Mesendoderm (in vitro differentiated cells): ENCODE results near the gene KCTD18.

Experiments
- DNase-seq: peaks from one replicate; pipeline ENCODE4 v3.0.0; 2013
- H2AK5ac ChIP-seq: 2 replicates; pipeline ENCODE4 v1.6.1; 2013; ENCODE audit warnings: low read length, inconsistent platforms
- H2BK120ac ChIP-seq: 2 replicates; pipeline ENCODE4 v1.6.1; 2013; ENCODE audit warnings: low read depth, mild to moderate bottlenecking, low read length, moderate library complexity, mixed read lengths
- H2BK15ac ChIP-seq: replicated peaks from 2 replicates; pipeline ENCODE4 v1.6.1; 2013; ENCODE audit warnings: low read depth, mild to moderate bottlenecking, moderate library complexity
- H2BK5ac ChIP-seq: 2 replicates; pipeline ENCODE4 v1.6.1; 2013; ENCODE audit warnings: low read length, inconsistent platforms
- H3K18ac ChIP-seq: 2 replicates; pipeline ENCODE4 v1.6.1; 2013; ENCODE audit warnings: mild to moderate bottlenecking, low read length, mixed read lengths
- H3K23ac ChIP-seq: one replicate; pipeline ENCODE4 v1.6.1; 2013; ENCODE audit warnings: low read length
- H3K27ac ChIP-seq: 2 replicates; pipeline ENCODE4 v1.5.1; 2013; ENCODE audit warnings: low read depth, mild to moderate bottlenecking, inconsistent platforms, low read length, moderate library complexity
- H3K27me3 ChIP-seq: 2 replicates; pipeline ENCODE4 v1.6.1; 2013; ENCODE audit warnings: low read length, control low read depth, mild to moderate bottlenecking, inconsistent platforms; ENCODE audit not compliant: insufficient read depth, poor library complexity
- H3K36me3 ChIP-seq: 2 replicates; pipeline ENCODE4 v1.6.1; 2013; ENCODE audit warnings: low read length, inconsistent platforms; ENCODE audit not compliant: control insufficient read depth, insufficient read depth
- H3K4ac ChIP-seq: one replicate; pipeline ENCODE4 v1.6.1; 2013; ENCODE audit warnings: low read depth, mild to moderate bottlenecking, low read length, moderate library complexity
- H3K4me1 ChIP-seq: 2 replicates; pipeline ENCODE4 v1.6.1; 2013; ENCODE audit warnings: low read depth, low read length, inconsistent platforms; ENCODE audit not compliant: control insufficient read depth
- H3K4me2 ChIP-seq: 2 replicates; pipeline ENCODE4 v1.6.1; 2013; ENCODE audit warnings: low read length
- H3K4me3 ChIP-seq: 2 replicates; pipeline ENCODE4 v1.5.1; 2013; ENCODE audit warnings: mild to moderate bottlenecking, low read length
- H3K56ac ChIP-seq: one replicate; pipeline ENCODE4 v1.6.1; 2013; ENCODE audit warnings: low read length
- H3K79me1 ChIP-seq: 2 replicates; pipeline ENCODE4 v1.6.1; 2013; ENCODE audit warnings: low read length, inconsistent platforms
- H3K79me2 ChIP-seq: 2 replicates; pipeline ENCODE4 v1.6.1; 2013; ENCODE audit warnings: mild to moderate bottlenecking, low read length; ENCODE audit not compliant: control insufficient read depth, insufficient read depth
- H3K9ac ChIP-seq: 2 replicates; pipeline ENCODE4 v1.6.1; 2013; ENCODE audit warnings: low read length, inconsistent platforms
- H4K5ac ChIP-seq: one replicate; pipeline ENCODE4 v1.6.1; 2013; ENCODE audit warnings: low read length
- H4K8ac ChIP-seq: one replicate; pipeline ENCODE4 v1.6.1; 2013; ENCODE audit warnings: low read depth, mild to moderate bottlenecking, control low read depth, low read length, moderate library complexity
- WGBS: extraction: QIAGEN DNeasy Blood & Tissue Kit; methylation state at CpG from one replicate; pipeline ENCODE4 v1.1.7; 2013; ENCODE audit warnings: low lambda C conversion rate, missing lambda C conversion rate; ENCODE audit not compliant: insufficient coverage; ENCODE audit errors: extremely low coverage; 5-methylcytosine and 5-hydroxymethylcytosine counted together

The KCTD18 gene

GRCh38 chr2:200446612-200447011 lies 63.3 kb downstream of the KCTD18 start:
- Histone ChIP-seq H3K18ac (no peak overlapping the region), H3K23ac (no peak overlapping the region), H3K27me3 (no peaks in the 10 kb centered on the region), H2BK5ac (no peak overlapping the region), H2BK15ac (no peak overlapping the region), H3K27ac (no peak overlapping the region), H4K5ac (no peak overlapping the region), H3K4me2 (no peak overlapping the region), H3K4me1 (no peaks in the 10 kb centered on the region), H3K79me1 (no peaks in the 10 kb centered on the region), H3K56ac (no peak overlapping the region), H2AK5ac (no peak overlapping the region), H3K4ac (no peak overlapping the region), H3K9ac (no peak overlapping the region), H3K79me2 (no peaks in the 10 kb centered on the region), H3K4me3 (no peak overlapping the region), H4K8ac (no peak overlapping the region), H3K36me3 (peaks cover 1% of the 10 kb centered on the region), H2BK120ac (no peak overlapping the region)
- DNase-seq, result no peak
- WGBS, result no CpG with 5 or more reads among the region's 3 CpGs

- no peak overlapping the region for H2BK5ac ChIP-seq
- no peak overlapping the region for H3K9ac ChIP-seq
- H3K4me2 ChIP-seq, result no peak overlapping the region
- no peak overlapping the region for H3K27ac ChIP-seq
- no peak overlapping the region for H2BK15ac ChIP-seq
- no peaks in the 10 kb centered on the region for H3K27me3 ChIP-seq
- H3K18ac ChIP-seq, result no peak overlapping the region
- H4K5ac ChIP-seq, result no peak overlapping the region
- H3K4ac ChIP-seq, result no peak overlapping the region
- no peaks in the 10 kb centered on the region for H3K79me1 ChIP-seq
- no peak overlapping the region for H3K56ac ChIP-seq
- H3K23ac ChIP-seq, result no peak overlapping the region
- no peaks in the 10 kb centered on the region for H3K4me1 ChIP-seq
- H4K8ac ChIP-seq, result no peak overlapping the region
- no peak overlapping the region for H2AK5ac ChIP-seq
- peaks cover 1% of the 10 kb centered on the region for H3K36me3 ChIP-seq
- DNase-seq, result no peak
- no peak overlapping the region for H3K4me3 ChIP-seq
- no peaks in the 10 kb centered on the region for H3K79me2 ChIP-seq
- H2BK120ac ChIP-seq, result no peak overlapping the region
- WGBS, result no CpG with 5 or more reads among the region's 1 CpG
Observed at GRCh38 chr2:200445284-200445683, 64.6 kb downstream of the KCTD18 start.

- DNase-seq, result no peak
- H3K36me3 ChIP-seq, result peaks cover 1% of the 10 kb centered on the region
- no CpG with 5 or more reads among the region's 3 CpGs for WGBS
Observed at GRCh38 chr2:200444530-200444929, 65.3 kb downstream of the KCTD18 start.

GRCh38 chr2:200443916-200444315 lies 66.0 kb downstream of the KCTD18 start:
- H2BK120ac ChIP-seq, result no peak overlapping the region
- no peak overlapping the region for H3K56ac ChIP-seq
- H3K79me2 ChIP-seq, result no peaks in the 10 kb centered on the region
- DNase-seq, result no peak
- no peak overlapping the region for H3K18ac ChIP-seq
- H3K27ac ChIP-seq, result no peak overlapping the region
- H3K79me1 ChIP-seq, result no peaks in the 10 kb centered on the region
- no peak overlapping the region for H4K5ac ChIP-seq
- no peak overlapping the region for H2BK15ac ChIP-seq
- H3K23ac ChIP-seq, result no peak overlapping the region
- H2BK5ac ChIP-seq, result no peak overlapping the region
- peaks cover 1% of the 10 kb centered on the region for H3K36me3 ChIP-seq
- no CpG with 5 or more reads among the region's 3 CpGs for WGBS
- H3K4me2 ChIP-seq, result no peak overlapping the region
- H3K4ac ChIP-seq, result no peak overlapping the region
- H3K4me3 ChIP-seq, result no peak overlapping the region
- H4K8ac ChIP-seq, result no peak overlapping the region
- H3K4me1 ChIP-seq, result no peaks in the 10 kb centered on the region
- no peak overlapping the region for H2AK5ac ChIP-seq
- no peaks in the 10 kb centered on the region for H3K27me3 ChIP-seq
- H3K9ac ChIP-seq, result no peak overlapping the region

More at GRCh38 chr2:200444530-200444929, 65.3 kb downstream of the KCTD18 start:
- Histone ChIP-seq H3K4me2 (no peak overlapping the region), H2BK5ac (no peak overlapping the region), H2BK120ac (no peak overlapping the region), H3K27ac (no peak overlapping the region), H3K27me3 (no peaks in the 10 kb centered on the region), H3K9ac (no peak overlapping the region), H4K5ac (no peak overlapping the region), H3K18ac (no peak overlapping the region), H2AK5ac (no peak overlapping the region), H3K4ac (no peak overlapping the region), H2BK15ac (no peak overlapping the region), H3K23ac (no peak overlapping the region), H3K56ac (no peak overlapping the region), H3K79me1 (no peaks in the 10 kb centered on the region), H3K79me2 (no peaks in the 10 kb centered on the region), H4K8ac (no peak overlapping the region), H3K4me3 (no peak overlapping the region), H3K4me1 (no peaks in the 10 kb centered on the region)

GRCh38 chr2:200443376-200443775 lies 66.5 kb downstream of the KCTD18 start:
- no peak overlapping the region for H3K23ac ChIP-seq
- no peak overlapping the region for H3K27ac ChIP-seq
- H2BK120ac ChIP-seq, result no peak overlapping the region
- no peaks in the 10 kb centered on the region for H3K4me1 ChIP-seq
- H3K79me1 ChIP-seq, result no peaks in the 10 kb centered on the region
- no peak for DNase-seq
- H3K9ac ChIP-seq, result no peak overlapping the region
- no peaks in the 10 kb centered on the region for H3K27me3 ChIP-seq
- H3K4me3 ChIP-seq, result no peak overlapping the region
- peaks cover 1% of the 10 kb centered on the region for H3K36me3 ChIP-seq
- H4K5ac ChIP-seq, result no peak overlapping the region
- no peak overlapping the region for H2BK15ac ChIP-seq
- H3K4ac ChIP-seq, result no peak overlapping the region
- H3K56ac ChIP-seq, result no peak overlapping the region
- H2AK5ac ChIP-seq, result no peak overlapping the region
- H3K18ac ChIP-seq, result no peak overlapping the region
- H2BK5ac ChIP-seq, result no peak overlapping the region
- no peak overlapping the region for H4K8ac ChIP-seq
- no peaks in the 10 kb centered on the region for H3K79me2 ChIP-seq
- no peak overlapping the region for H3K4me2 ChIP-seq
- no CpG with 5 or more reads among the region's 5 CpGs for WGBS

- Histone ChIP-seq H2BK120ac (no peak overlapping the region), H3K79me1 (no peaks in the 10 kb centered on the region), H3K27ac (no peak overlapping the region), H3K18ac (no peak overlapping the region), H2AK5ac (no peak overlapping the region), H3K27me3 (no peaks in the 10 kb centered on the region), H3K4me1 (no peaks in the 10 kb centered on the region), H2BK15ac (no peak overlapping the region), H3K36me3 (peaks cover 1% of the 10 kb centered on the region), H3K4me2 (no peak overlapping the region), H2BK5ac (no peak overlapping the region), H3K79me2 (no peaks in the 10 kb centered on the region), H3K9ac (no peak overlapping the region), H4K8ac (no peak overlapping the region), H4K5ac (no peak overlapping the region), H3K23ac (no peak overlapping the region), H3K56ac (no peak overlapping the region), H3K4ac (no peak overlapping the region), H3K4me3 (no peak overlapping the region)
- no peak for DNase-seq
- no CpG with 5 or more reads among the region's 1 CpG for WGBS
Observed at GRCh38 chr2:200442471-200442870, 67.4 kb downstream of the KCTD18 start.
